ENCODE measurements around the gene CUTC.

The CUTC gene

DNA sequence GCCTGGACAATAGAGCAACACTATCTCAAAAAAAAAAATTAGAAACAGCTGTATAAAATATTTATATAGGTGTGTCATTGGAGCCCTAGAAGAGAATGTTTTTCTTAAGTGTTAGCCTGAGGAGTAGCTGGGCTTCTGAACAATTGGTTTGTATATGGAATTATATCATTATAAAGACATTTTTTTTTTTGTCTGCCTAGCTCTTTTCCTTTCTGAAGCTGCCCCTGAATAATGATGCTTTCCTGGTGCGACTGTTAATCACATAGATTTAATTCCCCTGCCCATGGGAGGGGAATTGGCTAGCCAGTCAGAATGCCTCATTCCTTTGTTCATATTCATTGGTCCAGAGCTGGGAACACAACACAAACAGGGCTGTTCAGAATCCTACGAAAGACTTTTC, 36.5 kb downstream of the CUTC start:
- Histone ChIP-seq H3K4me1 (ENCODE audit: insufficient read depth, poor library complexity, severe bottlenecking) (no peaks in the 10 kb centered on the region), H3K4me3 (ENCODE audit: severe bottlenecking) (no peak overlapping the region), H3K9me3 (ENCODE audit: severe bottlenecking) (no peaks in the 10 kb centered on the region), H3K27ac (ENCODE audit: poor library complexity, severe bottlenecking) (no peak overlapping the region), H3K27me3 (ENCODE audit: insufficient read depth, poor library complexity, severe bottlenecking) (no peaks in the 10 kb centered on the region), H3K36me3 (ENCODE audit: low read depth) (no peaks in the 10 kb centered on the region)
- ATAC-seq (ENCODE audit: low read depth) (no peak), DNase-seq (ENCODE audit: low spot score) (no peak)
- no peak for TF ChIP-seq CTCF (IDR thresholded peaks at IDR 0.05; ENCODE audit: poor library complexity, severe bottlenecking)

DNA sequence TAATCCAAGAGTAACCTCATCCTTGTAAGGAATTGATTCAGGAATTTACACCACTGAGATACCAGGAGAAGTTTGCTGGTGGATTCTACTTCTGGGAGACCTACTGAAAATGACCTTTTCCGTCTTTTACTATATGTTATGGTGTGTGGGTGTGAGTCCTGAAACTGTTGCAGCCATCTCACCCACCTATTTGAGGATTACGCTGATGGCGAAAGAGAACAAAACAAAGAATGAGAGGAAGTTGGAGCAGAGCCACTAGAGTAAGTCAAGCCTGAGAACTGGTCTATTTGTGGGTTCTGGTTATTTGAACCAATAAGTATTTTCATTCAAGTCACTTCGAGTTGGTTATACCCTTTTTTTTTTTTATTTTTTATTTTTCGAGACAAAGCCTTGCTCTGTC, 37.7 kb downstream of the CUTC start:
- H3K4me3 ChIP-seq (ENCODE audit: severe bottlenecking), result no peak overlapping the region
- DNase-seq (ENCODE audit: low spot score), result no peak
- H3K27me3 ChIP-seq (ENCODE audit: insufficient read depth, poor library complexity, severe bottlenecking), result no peaks in the 10 kb centered on the region
- H3K36me3 ChIP-seq (ENCODE audit: low read depth), result no peaks in the 10 kb centered on the region
- H3K9me3 ChIP-seq (ENCODE audit: severe bottlenecking), result no peaks in the 10 kb centered on the region
- no peak for ATAC-seq (ENCODE audit: low read depth)
- H3K4me1 ChIP-seq (ENCODE audit: insufficient read depth, poor library complexity, severe bottlenecking), result no peaks in the 10 kb centered on the region
- no peak for TF ChIP-seq CTCF (IDR thresholded peaks at IDR 0.05; ENCODE audit: poor library complexity, severe bottlenecking)
- no peak overlapping the region for H3K27ac ChIP-seq (ENCODE audit: poor library complexity, severe bottlenecking)

- Histone ChIP-seq H3K27me3 (ENCODE audit: insufficient read depth, poor library complexity, severe bottlenecking) (no peaks in the 10 kb centered on the region), H3K36me3 (ENCODE audit: low read depth) (no peaks in the 10 kb centered on the region), H3K4me3 (ENCODE audit: severe bottlenecking) (no peak overlapping the region), H3K9me3 (ENCODE audit: severe bottlenecking) (no peaks in the 10 kb centered on the region), H3K4me1 (ENCODE audit: insufficient read depth, poor library complexity, severe bottlenecking) (peaks cover 2% of the 10 kb centered on the region), H3K27ac (ENCODE audit: poor library complexity, severe bottlenecking) (no peak overlapping the region)
- no peak for TF ChIP-seq CTCF (IDR thresholded peaks at IDR 0.05; ENCODE audit: poor library complexity, severe bottlenecking)
- DNase-seq (ENCODE audit: low spot score), result no peak
- ATAC-seq (ENCODE audit: low read depth), result no peak
Measured at GRCh38 chr10:99770408-99771045, 38.5 kb downstream of the CUTC start.

DNA sequence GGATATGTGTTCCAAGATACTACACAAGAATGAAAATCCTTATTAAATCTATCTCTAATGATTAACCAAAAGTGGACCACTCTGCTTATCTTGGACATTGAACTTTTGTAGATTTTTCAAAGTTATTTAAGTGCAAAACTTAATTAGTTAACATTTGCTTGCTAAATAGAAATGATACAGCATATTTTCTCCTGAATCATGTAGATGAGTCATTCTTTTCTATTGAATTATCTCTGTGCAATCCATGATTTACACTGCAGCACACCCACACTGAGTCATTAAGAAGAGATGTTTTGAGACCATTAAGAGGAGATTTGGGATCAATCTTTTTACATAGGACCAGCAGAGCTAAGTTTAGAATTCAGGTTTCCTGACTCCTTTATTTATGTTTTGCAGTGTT, 43.8 kb downstream of the CUTC start:
- DNase-seq (ENCODE audit: low spot score) (no peak), ATAC-seq (ENCODE audit: low read depth) (peak; percentile 56)
- Histone ChIP-seq H3K4me3 (ENCODE audit: severe bottlenecking) (no peak overlapping the region), H3K4me1 (ENCODE audit: insufficient read depth, poor library complexity, severe bottlenecking) (peaks cover 44% of the 10 kb centered on the region), H3K9me3 (ENCODE audit: severe bottlenecking) (no peaks in the 10 kb centered on the region), H3K27ac (ENCODE audit: poor library complexity, severe bottlenecking) (peak overlapping the region; percentile 99), H3K27me3 (ENCODE audit: insufficient read depth, poor library complexity, severe bottlenecking) (no peaks in the 10 kb centered on the region), H3K36me3 (ENCODE audit: low read depth) (no peaks in the 10 kb centered on the region)
- no peak for TF ChIP-seq CTCF (IDR thresholded peaks at IDR 0.05; ENCODE audit: poor library complexity, severe bottlenecking)

- H3K27ac ChIP-seq (ENCODE audit: poor library complexity, severe bottlenecking), result peak overlapping the region; percentile 99
- H3K4me3 ChIP-seq (ENCODE audit: severe bottlenecking), result no peak overlapping the region
- no peaks in the 10 kb centered on the region for H3K27me3 ChIP-seq (ENCODE audit: insufficient read depth, poor library complexity, severe bottlenecking)
- H3K9me3 ChIP-seq (ENCODE audit: severe bottlenecking), result no peaks in the 10 kb centered on the region
- H3K36me3 ChIP-seq (ENCODE audit: low read depth), result no peaks in the 10 kb centered on the region
- TF ChIP-seq CTCF (IDR thresholded peaks at IDR 0.05; ENCODE audit: poor library complexity, severe bottlenecking), result no peak
- ATAC-seq (ENCODE audit: low read depth) (no peak), DNase-seq (ENCODE audit: low spot score) (no peak)
- H3K4me1 ChIP-seq (ENCODE audit: insufficient read depth, poor library complexity, severe bottlenecking), result peaks cover 50% of the 10 kb centered on the region
Measured at GRCh38 chr10:99777918-99778714, 46.1 kb downstream of the CUTC start.
